ENCODE results near the gene SLC41A1. TPM values are rescaled to one million over a fixed set of nuclear protein-coding genes. Genes with fewer than 3 reads are reported as not detected.
A peak's percentile ranks its signal among the peaks of the same experiment; 100 is the strongest.

SLC41A1 gene
- total RNA-seq, 4 donors from 2014 or later: 15.7 to 20.9 (median 18.6) TPM

DNA sequence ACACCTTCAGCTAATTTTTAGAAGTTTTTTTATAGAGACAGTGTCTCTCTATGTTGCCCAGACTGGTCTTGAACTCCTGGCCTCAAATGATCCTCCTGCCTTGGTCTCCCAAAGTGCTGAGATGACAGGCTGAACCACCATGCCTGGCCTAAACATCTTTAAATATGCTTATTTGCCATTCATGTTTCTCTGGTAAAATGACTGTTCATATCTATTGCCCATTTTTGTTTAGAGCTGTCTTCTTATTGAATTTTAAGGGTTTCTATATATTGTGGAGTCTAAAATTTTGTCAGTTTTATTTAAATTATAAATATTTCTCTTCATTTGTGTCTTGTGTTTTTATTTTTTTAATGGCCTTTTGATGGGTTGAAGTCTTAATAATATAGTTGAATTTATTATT, 40.0 kb upstream of the SLC41A1 start:
- DNase-seq (ENCODE audit: low spot score in 2 of 2): no peak
- Histone ChIP-seq H3K4me3 (no peak overlapping the region), H3K4me1 (no peaks in the 10 kb centered on the region), H3K36me3 (peaks cover 0 to 2% (median 0%) of the 10 kb centered on the region in 3 donors), H3K27ac (no peak overlapping the region), H3K27me3 (no peaks in the 10 kb centered on the region), H3K9me3 (peaks cover 0 to 13% (median 0%) of the 10 kb centered on the region in 4 donors)
- TF ChIP-seq EP300 (IDR thresholded peaks at IDR 0.05): no peak
- TF ChIP-seq, protein P1, sequence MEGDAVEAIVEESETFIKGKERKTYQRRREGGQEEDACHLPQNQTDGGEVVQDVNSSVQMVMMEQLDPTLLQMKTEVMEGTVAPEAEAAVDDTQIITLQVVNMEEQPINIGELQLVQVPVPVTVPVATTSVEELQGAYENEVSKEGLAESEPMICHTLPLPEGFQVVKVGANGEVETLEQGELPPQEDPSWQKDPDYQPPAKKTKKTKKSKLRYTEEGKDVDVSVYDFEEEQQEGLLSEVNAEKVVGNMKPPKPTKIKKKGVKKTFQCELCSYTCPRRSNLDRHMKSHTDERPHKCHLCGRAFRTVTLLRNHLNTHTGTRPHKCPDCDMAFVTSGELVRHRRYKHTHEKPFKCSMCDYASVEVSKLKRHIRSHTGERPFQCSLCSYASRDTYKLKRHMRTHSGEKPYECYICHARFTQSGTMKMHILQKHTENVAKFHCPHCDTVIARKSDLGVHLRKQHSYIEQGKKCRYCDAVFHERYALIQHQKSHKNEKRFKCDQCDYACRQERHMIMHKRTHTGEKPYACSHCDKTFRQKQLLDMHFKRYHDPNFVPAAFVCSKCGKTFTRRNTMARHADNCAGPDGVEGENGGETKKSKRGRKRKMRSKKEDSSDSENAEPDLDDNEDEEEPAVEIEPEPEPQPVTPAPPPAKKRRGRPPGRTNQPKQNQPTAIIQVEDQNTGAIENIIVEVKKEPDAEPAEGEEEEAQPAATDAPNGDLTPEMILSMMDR (IDR thresholded peaks at IDR 0.05): no peak
- no peak for TF ChIP-seq POLR2A (IDR thresholded peaks at IDR 0.05)

DNA sequence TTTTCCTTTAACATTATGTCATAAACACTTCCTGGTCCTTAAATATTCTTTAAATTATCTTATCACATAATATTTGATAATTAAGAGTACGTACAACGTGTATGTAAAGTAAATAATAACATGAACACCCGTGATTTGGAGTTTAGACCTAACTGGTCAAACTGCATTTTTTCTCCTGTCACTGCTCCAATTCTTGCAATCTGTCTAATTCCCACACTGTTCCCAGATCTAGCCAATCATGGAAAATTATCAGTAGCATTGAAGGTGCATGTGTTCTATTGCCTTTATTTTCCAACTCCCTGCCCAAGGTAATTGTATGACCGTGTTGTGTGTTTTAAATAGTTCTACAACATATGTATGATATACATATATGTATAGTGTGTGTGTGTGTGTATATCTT, 39.0 kb upstream of the SLC41A1 start:
- Histone ChIP-seq H3K4me3 (no peak overlapping the region), H3K27ac (no peak overlapping the region), H3K4me1 (no peaks in the 10 kb centered on the region), H3K9me3 (peaks cover 0 to 13% (median 0%) of the 10 kb centered on the region in 4 donors), H3K36me3 (peaks cover 0 to 2% (median 0%) of the 10 kb centered on the region in 3 donors), H3K27me3 (no peaks in the 10 kb centered on the region)
- TF ChIP-seq, protein P1 (IDR thresholded peaks at IDR 0.05): no peak
- TF ChIP-seq EP300 (IDR thresholded peaks at IDR 0.05) (no peak), POLR2A (IDR thresholded peaks at IDR 0.05) (no peak)
- 85 to 95% methylated on average over 4 of the region's 4 CpGs for WGBS, 2 donors
- DNase-seq (ENCODE audit: low spot score in 2 of 2): no peak

DNA sequence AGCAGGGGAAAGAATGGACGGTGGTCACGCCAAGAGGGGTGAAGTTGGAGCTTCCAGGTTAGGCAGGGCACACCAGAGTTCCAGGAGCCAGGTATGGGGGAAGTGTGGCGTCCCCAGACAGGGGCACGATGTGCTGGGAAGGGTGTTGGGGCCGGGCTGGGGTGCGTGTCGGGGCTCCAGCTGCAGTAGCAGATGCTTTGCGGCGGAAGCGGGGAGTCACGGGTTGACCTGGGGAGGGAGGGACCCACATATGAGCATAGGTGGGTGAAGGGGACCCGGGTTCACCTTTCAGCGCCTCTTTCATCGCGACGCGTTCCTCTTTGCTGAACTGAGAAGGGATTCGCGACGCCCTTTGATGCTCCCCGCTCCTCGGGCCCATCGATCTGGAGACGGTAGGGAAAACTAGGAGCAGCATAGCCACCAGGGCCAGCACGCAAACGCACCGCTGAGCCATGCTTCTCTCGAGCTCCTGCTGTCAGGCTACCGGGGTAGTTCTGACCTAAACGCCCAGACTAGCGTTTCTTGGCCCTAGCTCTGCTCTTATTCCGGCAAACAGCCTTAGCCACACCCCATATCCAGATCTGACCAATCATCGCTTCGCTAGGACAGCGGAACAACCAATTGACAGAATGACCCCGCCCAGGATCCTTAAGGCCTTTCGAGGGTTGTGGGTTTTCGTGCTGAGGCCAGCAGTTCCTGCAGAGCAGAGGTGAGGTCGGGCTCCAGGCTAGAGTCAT, 36.8 kb upstream of the SLC41A1 start, which contains the start of gene PM20D1:
PM20D1 (minus strand) TSS at position 514 of the 737 bp plus-strand sequence; CDS start at position 454, 60 bp downstream.
- peak within 1 kb of the TSS; percentile 11 to 41 (median 27) for H3K4me3 ChIP-seq
- TF ChIP-seq, protein P1 (IDR thresholded peaks at IDR 0.05): no peak
- TF ChIP-seq POLR2A (IDR thresholded peaks at IDR 0.05): peak in 1 of 2 donors; percentile 44
- peak in 1 of 2 donors; percentile 9 for TF ChIP-seq EP300 (IDR thresholded peaks at IDR 0.05)
- H3K9me3 ChIP-seq: peaks cover 0 to 6% (median 0%) of the 10 kb centered on the region in 4 donors
- WGBS, 2 donors: 50 to 58% methylated on average over 27 to 39 of the region's 39 CpGs
- no peaks in the 10 kb centered on the region for H3K4me1 ChIP-seq
- peaks cover 0 to 2% (median 0%) of the 10 kb centered on the region in 3 donors for H3K36me3 ChIP-seq
- DNase-seq (ENCODE audit: low spot score in 2 of 2): peak; percentile 28 to 77
- no peaks in the 10 kb centered on the region for H3K27me3 ChIP-seq
- peak within 1 kb of the TSS in 1 of 4 donors; percentile 10 for H3K27ac ChIP-seq

DNA sequence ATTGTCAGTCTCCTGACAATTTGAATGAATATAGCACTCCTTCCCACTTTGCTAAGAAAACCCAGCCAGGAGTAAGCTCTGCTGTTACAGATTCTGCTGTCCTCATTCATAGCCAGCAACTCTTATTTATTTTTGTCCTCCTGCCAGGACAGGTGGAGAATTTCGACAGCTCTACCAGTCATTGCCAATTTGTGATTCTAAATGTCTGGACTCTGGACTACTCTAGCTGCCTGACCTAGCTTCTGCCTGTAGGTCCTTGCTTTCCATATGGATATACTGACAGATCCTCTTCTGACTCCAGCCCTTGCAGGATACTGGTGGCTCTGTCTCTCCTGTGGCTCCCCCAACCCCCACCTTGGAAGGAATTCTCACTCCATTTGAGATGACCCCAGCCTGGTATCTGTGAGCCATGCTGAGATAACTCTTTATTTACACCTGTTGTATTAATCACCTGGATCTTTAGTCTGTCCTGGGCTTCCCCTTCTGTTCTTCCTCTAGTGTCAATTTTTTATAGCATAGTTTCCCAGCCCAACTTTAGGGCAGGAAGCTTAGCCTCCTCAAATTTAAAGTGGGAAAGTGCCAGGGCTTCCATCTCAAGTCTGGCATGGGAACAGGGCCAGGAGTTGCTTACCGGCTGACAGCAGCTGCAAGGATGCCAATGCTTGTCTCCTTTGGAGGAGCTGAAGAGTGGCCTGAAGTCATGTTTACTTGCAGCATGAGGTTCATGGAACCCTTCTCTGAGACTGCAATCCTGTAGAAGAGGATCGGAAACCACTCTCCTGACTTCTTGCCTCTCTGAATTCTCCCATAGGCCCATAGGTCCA, 30.2 kb upstream of the SLC41A1 start:
- WGBS, 2 donors: 73 to 83% methylated on average over 3 of the region's 3 CpGs
- H3K9me3 ChIP-seq: no peaks in the 10 kb centered on the region
- no peaks in the 10 kb centered on the region for H3K36me3 ChIP-seq
- no peak for TF ChIP-seq POLR2A (IDR thresholded peaks at IDR 0.05)
- no peak for TF ChIP-seq EP300 (IDR thresholded peaks at IDR 0.05)
- TF ChIP-seq, protein P1 (IDR thresholded peaks at IDR 0.05): no peak
- no peak overlapping the region for H3K27ac ChIP-seq
- no peaks in the 10 kb centered on the region for H3K27me3 ChIP-seq
- H3K4me3 ChIP-seq: no peak overlapping the region
- DNase-seq (ENCODE audit: low spot score in 2 of 2): no peak
- no peaks in the 10 kb centered on the region for H3K4me1 ChIP-seq

DNA sequence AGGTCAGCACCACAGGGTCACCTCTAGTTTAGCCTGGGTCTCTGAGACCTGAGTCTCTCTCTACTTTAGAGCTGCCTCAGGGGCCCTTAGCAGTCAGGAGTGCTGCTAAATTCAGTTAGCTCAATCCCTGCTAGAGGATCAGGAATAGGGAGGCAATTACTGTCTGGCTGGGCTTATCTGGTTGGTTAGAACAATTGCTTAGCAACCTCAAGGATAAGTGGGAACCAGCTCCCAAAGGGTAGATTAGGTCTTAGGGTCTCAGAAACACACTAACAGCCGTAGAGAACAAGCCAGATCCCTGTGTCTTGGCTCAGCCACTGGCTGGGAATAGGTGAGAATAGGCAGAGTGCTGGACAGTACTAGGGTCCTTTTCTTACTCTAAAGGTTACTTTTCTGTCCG, 29.2 kb upstream of the SLC41A1 start:
- Histone ChIP-seq H3K9me3 (no peaks in the 10 kb centered on the region), H3K4me3 (no peak overlapping the region), H3K27ac (no peak overlapping the region), H3K36me3 (no peaks in the 10 kb centered on the region), H3K4me1 (no peaks in the 10 kb centered on the region), H3K27me3 (no peaks in the 10 kb centered on the region)
- WGBS, 2 donors: 79 to 89% methylated on average over 2 of the region's 2 CpGs
- no peak for DNase-seq (ENCODE audit: low spot score in 2 of 2)
- TF ChIP-seq EP300 (IDR thresholded peaks at IDR 0.05) (no peak), POLR2A (IDR thresholded peaks at IDR 0.05) (no peak)
- TF ChIP-seq, protein P1 (IDR thresholded peaks at IDR 0.05): no peak

All from tibial nerve (tissue), 4 donors.